HL-60 (cell line): Measurements from ENCODE around the gene BHLHE41.

ENCODE experiments used
- DNase-seq, 2 experiments: peaks; one replicate each; pipeline ENCODE4 v3.0.0-alpha.2; 2010 to 2020; ENCODE audit warnings: low read depth in 1 of 2, low spot score in 1 of 2
- H3K27ac ChIP-seq: fragments of 250-450 bp; sonication (Bioruptor Pico); replicated peaks from 2 replicates; pipeline ENCODE4 v1.5.1; 2020; ENCODE audit warnings: mild to moderate bottlenecking, moderate library complexity
- H3K27me3 ChIP-seq: fragments of 250-450 bp; sonication (Bioruptor Pico); 2 replicates; pipeline ENCODE4 v1.5.1; 2021; ENCODE audit warnings: mild to moderate bottlenecking, moderate library complexity; ENCODE audit not compliant: insufficient read depth, poor library complexity, severe bottlenecking
- H3K4me3 ChIP-seq: replicated peaks from 2 replicates; pipeline ENCODE4 v1.5.1; 2011; ENCODE audit warnings: mild to moderate bottlenecking, control low read depth, low read length; ENCODE audit not compliant: insufficient read depth
- CTCF ChIP-seq: IDR thresholded peaks from one replicate; pipeline ENCODE4 v1.5.1; 2011; ENCODE audit warnings: low read length, control low read depth, inconsistent platforms; ENCODE audit not compliant: insufficient read depth
- GABPA ChIP-seq: IDR thresholded peaks from 2 replicates; pipeline ENCODE4 v1.6.1; 2012; ENCODE audit warnings: low read depth
- POLR2AphosphoS5 ChIP-seq: IDR thresholded peaks from 2 replicates; pipeline ENCODE4 v1.6.1; 2012; ENCODE audit warnings: low read depth
- SPI1 ChIP-seq: IDR thresholded peaks from 2 replicates; pipeline ENCODE4 v1.6.1; 2012; ENCODE audit warnings: low read depth, mild to moderate bottlenecking, borderline replicate concordance
- TF ChIP-seq, protein P1 (sequence below): IDR thresholded peaks from 2 replicates; pipeline ENCODE4 v1.6.1; 2012; ENCODE audit warnings: low read depth; ENCODE audit not compliant: insufficient replicate concordance

The BHLHE41 gene

GRCh38 chr12:26106347-26106746 lies 18.5 kb downstream of the BHLHE41 start:
- no peak overlapping the region for H3K4me3 ChIP-seq
- TF ChIP-seq CTCF (no peak), SPI1 (no peak), GABPA (no peak)
- DNase-seq: no peak
- H3K27me3 ChIP-seq: no peaks in the 10 kb centered on the region
- no peak overlapping the region for H3K27ac ChIP-seq

- no peak overlapping the region for H3K27ac ChIP-seq
- DNase-seq: no peak
- TF ChIP-seq POLR2AphosphoS5 (no peak), GABPA (no peak), CTCF (no peak), SPI1 (no peak)
- TF ChIP-seq, protein P1, sequence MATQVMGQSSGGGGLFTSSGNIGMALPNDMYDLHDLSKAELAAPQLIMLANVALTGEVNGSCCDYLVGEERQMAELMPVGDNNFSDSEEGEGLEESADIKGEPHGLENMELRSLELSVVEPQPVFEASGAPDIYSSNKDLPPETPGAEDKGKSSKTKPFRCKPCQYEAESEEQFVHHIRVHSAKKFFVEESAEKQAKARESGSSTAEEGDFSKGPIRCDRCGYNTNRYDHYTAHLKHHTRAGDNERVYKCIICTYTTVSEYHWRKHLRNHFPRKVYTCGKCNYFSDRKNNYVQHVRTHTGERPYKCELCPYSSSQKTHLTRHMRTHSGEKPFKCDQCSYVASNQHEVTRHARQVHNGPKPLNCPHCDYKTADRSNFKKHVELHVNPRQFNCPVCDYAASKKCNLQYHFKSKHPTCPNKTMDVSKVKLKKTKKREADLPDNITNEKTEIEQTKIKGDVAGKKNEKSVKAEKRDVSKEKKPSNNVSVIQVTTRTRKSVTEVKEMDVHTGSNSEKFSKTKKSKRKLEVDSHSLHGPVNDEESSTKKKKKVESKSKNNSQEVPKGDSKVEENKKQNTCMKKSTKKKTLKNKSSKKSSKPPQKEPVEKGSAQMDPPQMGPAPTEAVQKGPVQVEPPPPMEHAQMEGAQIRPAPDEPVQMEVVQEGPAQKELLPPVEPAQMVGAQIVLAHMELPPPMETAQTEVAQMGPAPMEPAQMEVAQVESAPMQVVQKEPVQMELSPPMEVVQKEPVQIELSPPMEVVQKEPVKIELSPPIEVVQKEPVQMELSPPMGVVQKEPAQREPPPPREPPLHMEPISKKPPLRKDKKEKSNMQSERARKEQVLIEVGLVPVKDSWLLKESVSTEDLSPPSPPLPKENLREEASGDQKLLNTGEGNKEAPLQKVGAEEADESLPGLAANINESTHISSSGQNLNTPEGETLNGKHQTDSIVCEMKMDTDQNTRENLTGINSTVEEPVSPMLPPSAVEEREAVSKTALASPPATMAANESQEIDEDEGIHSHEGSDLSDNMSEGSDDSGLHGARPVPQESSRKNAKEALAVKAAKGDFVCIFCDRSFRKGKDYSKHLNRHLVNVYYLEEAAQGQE: no peak
Measured at GRCh38 chr12:26102953-26103352, 21.9 kb downstream of the BHLHE41 start.

DNA sequence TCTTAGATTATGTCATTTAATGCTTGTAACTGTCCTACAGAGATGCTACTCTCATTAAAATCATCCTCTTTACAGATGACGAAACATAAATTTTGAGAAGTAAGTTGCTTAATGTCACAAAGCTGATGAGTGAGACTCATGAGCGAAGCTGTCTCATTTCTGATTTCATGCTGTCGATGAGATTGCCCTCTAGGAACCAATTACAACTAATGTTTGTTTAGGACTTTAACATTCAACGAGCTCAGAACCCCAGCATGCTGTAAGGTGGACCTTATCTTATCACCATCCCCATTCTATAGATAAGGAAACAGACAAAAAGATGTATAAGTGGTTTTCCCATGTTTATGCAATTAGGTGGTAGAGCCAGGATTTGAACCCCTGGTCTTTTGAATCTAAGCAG lies 23.1 kb downstream of the BHLHE41 start:
- no peak for DNase-seq
- no peak for TF ChIP-seq POLR2AphosphoS5
- no peak overlapping the region for H3K4me3 ChIP-seq
- H3K27me3 ChIP-seq: no peaks in the 10 kb centered on the region
- H3K27ac ChIP-seq: no peak overlapping the region

More at GRCh38 chr12:26102953-26103352, 21.9 kb downstream of the BHLHE41 start:
- H3K4me3 ChIP-seq: no peak overlapping the region
- no peaks in the 10 kb centered on the region for H3K27me3 ChIP-seq

- no peak overlapping the region for H3K27ac ChIP-seq
- DNase-seq: no peak
- H3K4me3 ChIP-seq: no peak overlapping the region
- H3K27me3 ChIP-seq: no peaks in the 10 kb centered on the region
- TF ChIP-seq POLR2AphosphoS5 (no peak), SPI1 (no peak), GABPA (no peak), CTCF (no peak)
- TF ChIP-seq, protein P1: no peak
Measured at GRCh38 chr12:26101350-26101734, 23.5 kb downstream of the BHLHE41 start.
